DMS 273 treated with DMSO at 0.1 percent for 48 hours (cell line): ENCODE data around the gene PNPLA2.

ENCODE experiments used
- DNase-seq: peaks from one replicate; lab custom pipeline; 2025; lab: John Stamatoyannopoulos, UW

Gene PNPLA2

GRCh38 chr11:844693-845644, 26.3 kb downstream of the PNPLA2 start:
- peak; percentile 48 for DNase-seq

GRCh38 chr11:845872-846495, 27.3 kb downstream of the PNPLA2 start:
- no peak for DNase-seq

GRCh38 chr11:846496-847098, 27.9 kb downstream of the PNPLA2 start:
- no peak for DNase-seq

GRCh38 chr11:847876-848275, 29.2 kb downstream of the PNPLA2 start:
- no peak for DNase-seq

GRCh38 chr11:848380-848931, 29.7 kb downstream of the PNPLA2 start:
- no peak for DNase-seq

GRCh38 chr11:849104-849824, 30.6 kb downstream of the PNPLA2 start:
- no peak for DNase-seq

GRCh38 chr11:849951-850774, 31.4 kb downstream of the PNPLA2 start:
- DNase-seq, result no peak

- no peak for DNase-seq
Observed at GRCh38 chr11:850775-851763, 32.4 kb downstream of the PNPLA2 start.

GRCh38 chr11:852762-853161, 34.0 kb downstream of the PNPLA2 start:
- DNase-seq, result no peak

- no peak for DNase-seq
Observed at GRCh38 chr11:853682-854448, 35.2 kb downstream of the PNPLA2 start.

GRCh38 chr11:854601-855329, 36.1 kb downstream of the PNPLA2 start:
- no peak for DNase-seq

GRCh38 chr11:855330-855674, 36.6 kb downstream of the PNPLA2 start:
- no peak for DNase-seq

GRCh38 chr11:855796-856195, 37.1 kb downstream of the PNPLA2 start:
- no peak for DNase-seq

GRCh38 chr11:856397-856796, 37.7 kb downstream of the PNPLA2 start:
- DNase-seq, result no peak

- no peak for DNase-seq
Observed at GRCh38 chr11:858053-858761, 39.5 kb downstream of the PNPLA2 start.

GRCh38 chr11:858762-859339, 40.1 kb downstream of the PNPLA2 start:
- no peak for DNase-seq

GRCh38 chr11:859394-860131, 40.8 kb downstream of the PNPLA2 start:
- DNase-seq, result no peak
